Loucy (cell line): ENCODE results near the gene CDH4.

Source experiments
- H2AFZ ChIP-seq: fragments of 200-600 bp; sonication (generic); 2 replicates; pipeline ENCODE4 v1.6.0; 2016; ENCODE audit warnings: antibody characterized with exemption, mild to moderate bottlenecking, low read length, moderate library complexity
- H3F3A ChIP-seq: fragments of 200-600 bp; 2 replicates; pipeline ENCODE4 v1.6.0; 2016; ENCODE audit warnings: antibody characterized with exemption, low read depth, mild to moderate bottlenecking
- H3K27me3 ChIP-seq: fragments of 200-600 bp; sonication (generic); 2 replicates; pipeline ENCODE4 v1.6.1; 2014; ENCODE audit warnings: low read length, mild to moderate bottlenecking; ENCODE audit not compliant: insufficient read depth, poor library complexity, severe bottlenecking
- H3K36me3 ChIP-seq: fragments of 200-600 bp; sonication (generic); 2 replicates; pipeline ENCODE4 v1.6.1; 2016; ENCODE audit warnings: low read length; ENCODE audit not compliant: insufficient read depth
- H3K4me1 ChIP-seq: fragments of 200-600 bp; sonication (generic); 2 replicates; pipeline ENCODE4 v1.5.1; 2014; ENCODE audit warnings: low read length, mild to moderate bottlenecking; ENCODE audit not compliant: insufficient read depth, poor library complexity, severe bottlenecking
- H3K4me2 ChIP-seq: fragments of 200-600 bp; sonication (generic); 2 replicates; pipeline ENCODE4 v1.6.0; 2014; ENCODE audit warnings: antibody characterized with exemption, low read length, low read depth, mild to moderate bottlenecking; ENCODE audit not compliant: poor library complexity, severe bottlenecking
- H3K4me3 ChIP-seq: fragments of 200-600 bp; sonication (generic); 2 replicates; pipeline ENCODE4 v1.5.1; 2014; ENCODE audit warnings: low read length, mild to moderate bottlenecking, mixed read lengths; ENCODE audit not compliant: poor library complexity, severe bottlenecking
- H3K79me2 ChIP-seq: fragments of 200-600 bp; sonication (generic); 2 replicates; pipeline ENCODE4 v1.6.1; 2014; ENCODE audit warnings: low read length; ENCODE audit not compliant: insufficient read depth
- H3K9ac ChIP-seq: fragments of 200-600 bp; sonication (generic); 2 replicates; pipeline ENCODE4 v1.6.0; 2014; ENCODE audit warnings: mild to moderate bottlenecking, low read depth, low read length, moderate library complexity; ENCODE audit not compliant: poor library complexity, severe bottlenecking
- H3K9me2 ChIP-seq: fragments of 200-600 bp; sonication (generic); replicated peaks from 2 replicates; pipeline ENCODE4 v1.6.1; 2016; ENCODE audit warnings: low read depth, low read length, mixed read lengths
- H3K9me3 ChIP-seq: fragments of 200-600 bp; sonication (generic); 2 replicates; pipeline ENCODE4 v1.6.1; 2014; ENCODE audit warnings: mild to moderate bottlenecking, antibody characterized with exemption, low read length, low read depth; ENCODE audit not compliant: insufficient read depth
- H4K20me1 ChIP-seq: fragments of 200-600 bp; sonication (generic); 2 replicates; pipeline ENCODE4 v1.6.0; 2014; ENCODE audit warnings: antibody characterized with exemption, low read length, mild to moderate bottlenecking; ENCODE audit not compliant: insufficient read depth, poor library complexity, severe bottlenecking
- CTCF ChIP-seq: fragments of 200-600 bp; sonication (generic); conservative IDR thresholded peaks from 2 replicates; pipeline ENCODE4 v1.5.1; 2014; ENCODE audit warnings: mild to moderate bottlenecking, antibody characterized with exemption, low read length
- EZH2phosphoT487 ChIP-seq: fragments of 200-600 bp; IDR thresholded peaks from 2 replicates; pipeline ENCODE4 v1.6.1; 2018; ENCODE audit warnings: antibody characterized with exemption, mild to moderate bottlenecking, moderate library complexity, borderline replicate concordance

The CDH4 gene

GRCh38 chr20:61385731-61386130, 133.7 kb downstream of the CDH4 start:
- Histone ChIP-seq H3K9ac (no peak overlapping the region), H4K20me1 (no peaks in the 10 kb centered on the region), H3K4me3 (no peak overlapping the region), H2AFZ (no peak overlapping the region), H3K9me3 (no peaks in the 10 kb centered on the region), H3K79me2 (no peaks in the 10 kb centered on the region), H3F3A (no peaks in the 10 kb centered on the region), H3K27me3 (no peaks in the 10 kb centered on the region), H3K9me2 (no peaks in the 10 kb centered on the region), H3K4me2 (no peak overlapping the region), H3K4me1 (peaks cover 21% of the 10 kb centered on the region), H3K36me3 (no peaks in the 10 kb centered on the region)
- TF ChIP-seq CTCF (no peak), EZH2phosphoT487 (no peak)

GRCh38 chr20:61387204-61387953, 135.3 kb downstream of the CDH4 start:
- TF ChIP-seq EZH2phosphoT487 (no peak), CTCF (no peak)
- Histone ChIP-seq H3K79me2 (no peaks in the 10 kb centered on the region), H2AFZ (peak overlapping the region; percentile 94), H3K27me3 (no peaks in the 10 kb centered on the region), H3F3A (no peaks in the 10 kb centered on the region), H3K36me3 (no peaks in the 10 kb centered on the region), H3K4me3 (peak overlapping the region; percentile 76), H3K9me3 (no peaks in the 10 kb centered on the region), H3K4me2 (peak overlapping the region; percentile 83), H3K4me1 (peaks cover 37% of the 10 kb centered on the region), H3K9ac (peak overlapping the region; percentile 77), H3K9me2 (no peaks in the 10 kb centered on the region), H4K20me1 (no peaks in the 10 kb centered on the region)

GRCh38 chr20:61387954-61388348, 135.9 kb downstream of the CDH4 start:
- H3K4me3 ChIP-seq, result peak overlapping the region; percentile 76
- TF ChIP-seq CTCF (no peak), EZH2phosphoT487 (no peak)
- H2AFZ ChIP-seq, result peak overlapping the region; percentile 94
- peak overlapping the region; percentile 77 for H3K9ac ChIP-seq
- no peaks in the 10 kb centered on the region for H3K36me3 ChIP-seq
- no peaks in the 10 kb centered on the region for H4K20me1 ChIP-seq
- no peaks in the 10 kb centered on the region for H3K9me2 ChIP-seq
- no peaks in the 10 kb centered on the region for H3K9me3 ChIP-seq
- H3K27me3 ChIP-seq, result no peaks in the 10 kb centered on the region
- peaks cover 37% of the 10 kb centered on the region for H3K4me1 ChIP-seq
- H3K79me2 ChIP-seq, result no peaks in the 10 kb centered on the region
- H3F3A ChIP-seq, result no peaks in the 10 kb centered on the region
- peak overlapping the region; percentile 83 for H3K4me2 ChIP-seq
